GM12878 (cell line): ENCODE measurements around the gene RERE. TPM values are rescaled to one million over a fixed set of nuclear protein-coding genes. Genes with fewer than 3 reads are reported as not detected.

ENCODE experiments used
- ATAC-seq: fragments of 200-7000 bp; cut with Tn5 transposase; 3 replicates; pipeline ENCODE4 v1.9.1; 2020; ENCODE audit warnings: mild to moderate bottlenecking, moderate library complexity
- BruUV-seq: library from RNA; stranded (reverse); fragments of 400-500 nt; replicated peaks from 2 replicates; lab custom pipeline; 2021; lab: Mats Ljungman, UMichigan
- CTCF ChIA-PET: fragments of 300-600 bp; sonication (Branson Sonifier 250); formaldehyde crosslinking; extraction: SDS; loops from one replicate; lab custom pipeline; 2021; ENCODE audit warnings: inconsistent platforms; lab: Yijun Ruan, JAX
- POLR2A ChIA-PET: fragments of 350-600 bp; formaldehyde crosslinking; extraction: SDS; loops from one replicate; lab custom pipeline; 2021; ENCODE audit warnings: inconsistent platforms; lab: Charles Lee
- RAD21 ChIA-PET: fragments of 300-600 bp; sonication (Branson Sonifier 250); formaldehyde crosslinking; loops from one replicate; lab custom pipeline; 2023; ENCODE audit warnings: antibody characterized with exemption; ENCODE audit not compliant: unreplicated experiment; lab: Charles Lee
- SMC1A ChIA-PET: fragments of 300-600 bp; sonication (Branson Sonifier 250); formaldehyde crosslinking; loops from one replicate; lab custom pipeline; 2023; ENCODE audit not compliant: unreplicated experiment, uncharacterized antibody; lab: Charles Lee
- DNase-seq: peaks from one replicate; pipeline ENCODE4 v3.0.0-alpha.2; 2011; ENCODE audit warnings: low read depth, low spot score
- FAIRE-seq: peaks from 3 replicates; lab custom pipeline; 2011; peaks lifted over from hg19 to GRCh38; lab: Jason Lieb, UNC
- H2AFZ ChIP-seq: 2 replicates; pipeline ENCODE4 v1.6.0; 2011; ENCODE audit warnings: low read depth, low read length, control low read depth; ENCODE audit not compliant: control insufficient read depth
- H3K27ac ChIP-seq: 2 replicates; pipeline ENCODE4 v1.5.1; 2011; ENCODE audit warnings: control low read depth; ENCODE audit not compliant: control insufficient read depth, insufficient read depth
- H3K27me3 ChIP-seq, 2 experiments: replicated peaks in 1 of 2; 2 replicates each; pipeline versions ENCODE4 v1.6.0 to v1.6.1; 2011; ENCODE audit warnings: low read length in 1 of 2; ENCODE audit not compliant: control insufficient read depth in 2 of 2, insufficient read depth in 2 of 2
- H3K36me3 ChIP-seq, 2 experiments: 2 replicates each; pipeline ENCODE4 v1.5.1; 2011; ENCODE audit warnings: low read length in 1 of 2; ENCODE audit not compliant: control insufficient read depth in 2 of 2, insufficient read depth in 2 of 2
- H3K4me1 ChIP-seq: 2 replicates; pipeline ENCODE4 v1.6.1; 2011; ENCODE audit warnings: mild to moderate bottlenecking, low read length, moderate library complexity, mixed read lengths; ENCODE audit not compliant: control insufficient read depth, insufficient read depth
- H3K4me2 ChIP-seq: 2 replicates; pipeline ENCODE4 v1.6.0; 2011; ENCODE audit warnings: control low read depth; ENCODE audit not compliant: control insufficient read depth, insufficient read depth
- H3K4me3 ChIP-seq: fragments of 200-600 bp; sonication (generic); 2 replicates; pipeline ENCODE4 v1.5.1; 2016
- H3K79me2 ChIP-seq: 2 replicates; pipeline ENCODE4 v1.6.0; 2011; ENCODE audit warnings: low read length; ENCODE audit not compliant: control insufficient read depth, insufficient read depth
- H3K9ac ChIP-seq: 2 replicates; pipeline ENCODE4 v1.8.0; 2011; ENCODE audit warnings: low read length, control low read depth, mixed read lengths; ENCODE audit not compliant: control insufficient read depth, insufficient read depth
- H3K9me3 ChIP-seq: replicated peaks from 3 replicates; pipeline ENCODE4 v1.5.1; 2011; ENCODE audit warnings: mild to moderate bottlenecking, low read length; ENCODE audit not compliant: control insufficient read depth, insufficient read depth
- H4K20me1 ChIP-seq: 2 replicates; pipeline ENCODE4 v1.6.0; 2011; ENCODE audit not compliant: control insufficient read depth, insufficient read depth
- BHLHE40 ChIP-seq, 2 experiments: fragments of 450-650 bp in 1 of 2; IDR thresholded peaks; 2 replicates each; pipeline ENCODE4 v1.6.1; 2011 to 2017; ENCODE audit warnings: low read depth in 2 of 2, borderline replicate concordance in 1 of 2, improper control_type of control experiment in 1 of 2, low read length in 1 of 2, mild to moderate bottlenecking in 1 of 2
- CREM ChIP-seq: IDR thresholded peaks from 2 replicates; pipeline ENCODE4 v1.6.1; 2014; ENCODE audit warnings: antibody characterized with exemption, low read depth
- HDAC2 ChIP-seq: fragments of 200-600 bp; sonication (generic); IDR thresholded peaks from 2 replicates; pipeline ENCODE4 v1.6.1; 2017
- IRF3 ChIP-seq: fragments of 450-650 bp; IDR thresholded peaks from 2 replicates; pipeline ENCODE4 v1.6.1; 2014; ENCODE audit warnings: mild to moderate bottlenecking
- MAX ChIP-seq: IDR thresholded peaks from 2 replicates; pipeline ENCODE4 v1.6.1; 2012; ENCODE audit warnings: low read depth, low read length, improper control_type of control experiment
- PBX3 ChIP-seq: IDR thresholded peaks from 2 replicates; pipeline ENCODE4 v1.6.1; 2011; ENCODE audit warnings: mild to moderate bottlenecking, low read depth, low read length, moderate library complexity; ENCODE audit not compliant: insufficient replicate concordance
- RELA ChIP-seq: fragments of 450-650 bp; IDR thresholded peaks from 2 replicates; pipeline ENCODE4 v1.8.0; 2014; ENCODE audit warnings: borderline replicate concordance; ENCODE audit not compliant: partially characterized antibody
- SREBF2 ChIP-seq: IDR thresholded peaks from 2 replicates; pipeline ENCODE4 v1.6.1; 2012; ENCODE audit warnings: mild to moderate bottlenecking, low read length
- SUPT20H ChIP-seq: IDR thresholded peaks from 2 replicates; pipeline ENCODE4 v1.6.1; 2011; ENCODE audit warnings: low read depth, mild to moderate bottlenecking, low read length, moderate library complexity, borderline replicate concordance; ENCODE audit not compliant: control insufficient read depth
- ZBED1 ChIP-seq: IDR thresholded peaks from 2 replicates; pipeline ENCODE4 v1.6.1; 2016; ENCODE audit warnings: borderline replicate concordance
- WGBS: methylation state at CpG from one replicate; pipeline ENCODE4 v1.1.6; 2016; ENCODE audit warnings: low lambda C conversion rate; ENCODE audit not compliant: insufficient replicate concordance, insufficient coverage; ENCODE audit errors: missing lambda C conversion rate; 5-methylcytosine and 5-hydroxymethylcytosine counted together
- in situ Hi-C: fragments of 300-500 bp; cut with MboI; formaldehyde crosslinking; loops from 9 replicates; pipeline ENCODE4 v1.14.3; 2018; ENCODE audit warnings: mixed read lengths
- intact Hi-C: fragments of 100-400 bp; cut with micrococcal nuclease; formaldehyde crosslinking; loops from one replicate; pipeline ENCODE4 v1.14.2; 2022; ENCODE audit not compliant: unreplicated experiment
- polyA plus RNA-seq, 11 experiments: library from polyadenylated mRNA; depleted of rRNA in 4 of 11; unstranded in 6 of 11; stranded (reverse) in 5 of 11; fragments of >200 nt; fragmentation: Nextera tagmentation in 4 of 11; fragmentation: Illumina TruSeq in 1 of 11; extraction: Ambion mirVana in 4 of 11; extraction: Trizol in 1 of 11; gene quantifications; 1 replicate in 1 of 11; 2 replicates in 10 of 11; pipeline versions ENCODE4 v1.2.1 to v1.2.3, GENCODE V29; 2011 to 2016; ENCODE audit warnings: inconsistent platforms in 2 of 11, missing spikeins in 2 of 11, low read depth in 1 of 11
- total RNA-seq, 4 experiments: library from RNA; depleted of rRNA in 3 of 4; stranded (reverse); fragments of >200 nt in 3 of 4; fragmentation: Illumina TruSeq in 1 of 4; extraction: Trizol in 1 of 4; gene quantifications; 2 replicates each; pipeline versions ENCODE4 v1.2.1 to v1.2.3, GENCODE V29; 2013 to 2021
- TF ChIP-seq, protein P1 (sequence below): fragments of 450-650 bp; conservative IDR thresholded peaks from 2 replicates; pipeline ENCODE4 v1.6.1; 2017; ENCODE audit warnings: mild to moderate bottlenecking, moderate library complexity
- TF ChIP-seq, protein P2 (sequence below): IDR thresholded peaks from 2 replicates; pipeline ENCODE4 v1.6.1; 2012; ENCODE audit warnings: mild to moderate bottlenecking, low read depth, low read length

RERE gene
- total and polyA plus RNA-seq, 10 of the 15 experiments (the other 5 are each of a cell fraction or from before 2014, with no cell fraction given), result 5.2 to 60.5 (median 20.2) TPM

GRCh38 chr1:8371372-8371991 is 446.0 kb downstream of the RERE start (continued):
- TF ChIP-seq, protein P1, sequence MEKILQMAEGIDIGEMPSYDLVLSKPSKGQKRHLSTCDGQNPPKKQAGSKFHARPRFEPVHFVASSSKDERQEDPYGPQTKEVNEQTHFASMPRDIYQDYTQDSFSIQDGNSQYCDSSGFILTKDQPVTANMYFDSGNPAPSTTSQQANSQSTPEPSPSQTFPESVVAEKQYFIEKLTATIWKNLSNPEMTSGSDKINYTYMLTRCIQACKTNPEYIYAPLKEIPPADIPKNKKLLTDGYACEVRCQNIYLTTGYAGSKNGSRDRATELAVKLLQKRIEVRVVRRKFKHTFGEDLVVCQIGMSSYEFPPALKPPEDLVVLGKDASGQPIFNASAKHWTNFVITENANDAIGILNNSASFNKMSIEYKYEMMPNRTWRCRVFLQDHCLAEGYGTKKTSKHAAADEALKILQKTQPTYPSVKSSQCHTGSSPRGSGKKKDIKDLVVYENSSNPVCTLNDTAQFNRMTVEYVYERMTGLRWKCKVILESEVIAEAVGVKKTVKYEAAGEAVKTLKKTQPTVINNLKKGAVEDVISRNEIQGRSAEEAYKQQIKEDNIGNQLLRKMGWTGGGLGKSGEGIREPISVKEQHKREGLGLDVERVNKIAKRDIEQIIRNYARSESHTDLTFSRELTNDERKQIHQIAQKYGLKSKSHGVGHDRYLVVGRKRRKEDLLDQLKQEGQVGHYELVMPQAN, result no peak
- TF ChIP-seq, all 136 proteins: peak for 0

DNA sequence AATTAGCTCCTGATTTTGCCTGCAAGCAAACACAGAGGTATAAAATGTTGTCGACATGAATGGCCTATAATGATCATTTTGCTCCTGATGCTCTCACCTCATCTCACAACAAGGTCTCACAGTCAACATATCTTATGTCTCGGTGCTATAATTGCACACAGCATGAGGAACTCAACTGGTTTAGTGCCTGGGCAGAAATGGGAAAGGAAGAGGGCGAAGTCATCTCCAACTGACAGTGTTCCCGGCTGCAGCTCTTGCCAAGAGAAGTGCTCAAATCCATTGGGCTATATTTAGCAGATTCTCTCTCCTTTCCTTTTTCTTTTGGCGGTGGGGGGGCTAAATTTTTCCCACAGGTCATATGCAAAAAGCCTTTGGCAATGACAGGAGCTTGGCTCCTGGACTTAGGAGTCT is 446.5 kb downstream of the RERE start:
- no peak for ATAC-seq
- WGBS, result 71% methylated on average over 5 of the region's 5 CpGs
- H3K4me2 ChIP-seq, result no peak overlapping the region
- ChIA-PET SMC1A (interaction anchor here (0.9 to 1.1 kb wide), 2 partner anchors 16 to 200 kb away, joined by 3 read pairs; no protein-coding TSS in a partner anchor), RAD21 (no interaction called here), CTCF (interaction anchor here (0.6 kb wide), 1 partner anchor 29 kb away, joined by 3 read pairs; no protein-coding TSS in a partner anchor), POLR2A (no interaction called here)
- H3K36me3 ChIP-seq, result peaks cover 5 to 7% of the 10 kb centered on the region in 2 experiments
- H3K9ac ChIP-seq, result no peak overlapping the region
- no peaks in the 10 kb centered on the region for H3K27me3 ChIP-seq
- intact Hi-C loops (no loop called here), in situ Hi-C loops (no loop called here)
- no peak overlapping the region for H2AFZ ChIP-seq
- DNase-seq, result no peak
- BruUV-seq, result no TSS peak
- H3K9me3 ChIP-seq, result no peaks in the 10 kb centered on the region
- no peak for FAIRE-seq
- H4K20me1 ChIP-seq, result no peaks in the 10 kb centered on the region
- no peaks in the 10 kb centered on the region for H3K4me1 ChIP-seq
- no peak overlapping the region for H3K27ac ChIP-seq
- H3K79me2 ChIP-seq, result no peaks in the 10 kb centered on the region; the same call in 1 of the 2 replicates
- H3K4me3 ChIP-seq, result no peak overlapping the region
- TF ChIP-seq SREBF2, result no peak
- TF ChIP-seq SUPT20H, result no peak
- no peak for TF ChIP-seq BHLHE40 (IDR thresholded peaks at IDR 0.05; ENCODE audit: borderline replicate concordance in 1 of 2, low read depth in 2 of 2, low read length in 1 of 2)
- TF ChIP-seq CREM, result no peak
- no peak for TF ChIP-seq ZBED1
- no peak for TF ChIP-seq PBX3
- no peak for TF ChIP-seq MAX
- TF ChIP-seq, protein P2, sequence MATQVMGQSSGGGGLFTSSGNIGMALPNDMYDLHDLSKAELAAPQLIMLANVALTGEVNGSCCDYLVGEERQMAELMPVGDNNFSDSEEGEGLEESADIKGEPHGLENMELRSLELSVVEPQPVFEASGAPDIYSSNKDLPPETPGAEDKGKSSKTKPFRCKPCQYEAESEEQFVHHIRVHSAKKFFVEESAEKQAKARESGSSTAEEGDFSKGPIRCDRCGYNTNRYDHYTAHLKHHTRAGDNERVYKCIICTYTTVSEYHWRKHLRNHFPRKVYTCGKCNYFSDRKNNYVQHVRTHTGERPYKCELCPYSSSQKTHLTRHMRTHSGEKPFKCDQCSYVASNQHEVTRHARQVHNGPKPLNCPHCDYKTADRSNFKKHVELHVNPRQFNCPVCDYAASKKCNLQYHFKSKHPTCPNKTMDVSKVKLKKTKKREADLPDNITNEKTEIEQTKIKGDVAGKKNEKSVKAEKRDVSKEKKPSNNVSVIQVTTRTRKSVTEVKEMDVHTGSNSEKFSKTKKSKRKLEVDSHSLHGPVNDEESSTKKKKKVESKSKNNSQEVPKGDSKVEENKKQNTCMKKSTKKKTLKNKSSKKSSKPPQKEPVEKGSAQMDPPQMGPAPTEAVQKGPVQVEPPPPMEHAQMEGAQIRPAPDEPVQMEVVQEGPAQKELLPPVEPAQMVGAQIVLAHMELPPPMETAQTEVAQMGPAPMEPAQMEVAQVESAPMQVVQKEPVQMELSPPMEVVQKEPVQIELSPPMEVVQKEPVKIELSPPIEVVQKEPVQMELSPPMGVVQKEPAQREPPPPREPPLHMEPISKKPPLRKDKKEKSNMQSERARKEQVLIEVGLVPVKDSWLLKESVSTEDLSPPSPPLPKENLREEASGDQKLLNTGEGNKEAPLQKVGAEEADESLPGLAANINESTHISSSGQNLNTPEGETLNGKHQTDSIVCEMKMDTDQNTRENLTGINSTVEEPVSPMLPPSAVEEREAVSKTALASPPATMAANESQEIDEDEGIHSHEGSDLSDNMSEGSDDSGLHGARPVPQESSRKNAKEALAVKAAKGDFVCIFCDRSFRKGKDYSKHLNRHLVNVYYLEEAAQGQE, result no peak
- TF ChIP-seq RELA, result no peak
- TF ChIP-seq HDAC2, result no peak
- no peak for TF ChIP-seq IRF3
